Mucosa of descending colon (tissue), 3 donors: ENCODE measurements around the gene NDUFB11. TPM values are rescaled to one million over a fixed set of nuclear protein-coding genes. Genes with fewer than 3 reads are reported as not detected.

Experiments used
- ATAC-seq: fragments of 200-7000 bp; cut with Tn5 transposase; one replicate; pipeline ENCODE4 v1.9.1; 2020; ENCODE audit warnings: mild to moderate bottlenecking, moderate library complexity
- DNase-seq, 3 donors: peaks; one replicate each; pipeline ENCODE4 v3.0.0-alpha.2; 2020
- H3K36me3 ChIP-seq: fragments of 200-600 bp; one replicate; pipeline ENCODE4 v1.8.0; 2021; ENCODE audit warnings: low read depth, mild to moderate bottlenecking
- H3K4me1 ChIP-seq: fragments of 200-600 bp; one replicate; pipeline ENCODE4 v1.8.0; 2021; ENCODE audit warnings: low read depth, mild to moderate bottlenecking
- H3K4me3 ChIP-seq: fragments of 200-600 bp; one replicate; pipeline ENCODE4 v1.8.0; 2021; ENCODE audit warnings: mild to moderate bottlenecking
- H3K9me3 ChIP-seq: fragments of 200-600 bp; one replicate; pipeline ENCODE4 v1.8.0; 2021; ENCODE audit warnings: mild to moderate bottlenecking
- CTCF ChIP-seq: fragments of 200-600 bp; IDR thresholded peaks from one replicate; pipeline ENCODE4 v1.8.0; 2022; ENCODE audit warnings: antibody characterized with exemption, mild to moderate bottlenecking
- intact Hi-C, 2 donors: fragments of 100-400 bp; cut with DNase I in 1 of 2; cut with micrococcal nuclease in 1 of 2; formaldehyde crosslinking; loops; one replicate each; pipeline versions ENCODE4 v1.11.0 to v1.11.1; 2022; cut with DNase I, micrococcal nuclease
- total RNA-seq, 3 donors: library from RNA; stranded (reverse); fragmentation: NEBNext Ultra II Directional in 2 of 3; extraction: Animal tissue kit (Norgen Biotek cat#: 25700) in 2 of 3; gene quantifications; one replicate each; pipeline versions ENCODE4 v1.2.1 to v1.2.4, GENCODE V29; 2021 to 2023
- donor health status: DM: no; HTN: no; CAD: no; lungs with moderate emphysema.
- donor health status: DM: no; HTN: no; CAD: no.
- donor health status: DM: no; HTN: yes; CAD: no.

NDUFB11 gene
- total RNA-seq, 3 donors from 2014 or later: 57.6 to 72.2 (median 71.6) TPM

GRCh38 chrX:47184486-47184885 is 40.0 kb upstream of the NDUFB11 start:
- H3K4me3 ChIP-seq: no peak overlapping the region
- intact Hi-C loops: no loop called here
- no peaks in the 10 kb centered on the region for H3K4me1 ChIP-seq
- ATAC-seq (no peak), DNase-seq (no peak)
- no peaks in the 10 kb centered on the region for H3K36me3 ChIP-seq
- no peaks in the 10 kb centered on the region for H3K9me3 ChIP-seq
- no peak for TF ChIP-seq CTCF

- Histone ChIP-seq H3K4me1 (no peaks in the 10 kb centered on the region), H3K36me3 (no peaks in the 10 kb centered on the region), H3K9me3 (no peaks in the 10 kb centered on the region), H3K4me3 (no peak overlapping the region)
- no peak for ATAC-seq
- intact Hi-C loops: no loop called here
- TF ChIP-seq CTCF: no peak
- DNase-seq: no peak
These were observed 37.7 kb upstream of the NDUFB11 start for GRCh38 chrX:47182106-47182700.

GRCh38 chrX:47181301-47181700 is 36.8 kb upstream of the NDUFB11 start:
- ATAC-seq: no peak
- H3K9me3 ChIP-seq: no peaks in the 10 kb centered on the region
- H3K4me1 ChIP-seq: no peaks in the 10 kb centered on the region
- no peaks in the 10 kb centered on the region for H3K36me3 ChIP-seq
- no peak overlapping the region for H3K4me3 ChIP-seq
- DNase-seq: no peak
- intact Hi-C loops: no loop called here
- no peak for TF ChIP-seq CTCF

- ATAC-seq (no peak), DNase-seq (no peak)
- Histone ChIP-seq H3K4me3 (no peak overlapping the region), H3K36me3 (no peaks in the 10 kb centered on the region), H3K4me1 (no peaks in the 10 kb centered on the region), H3K9me3 (no peaks in the 10 kb centered on the region)
- TF ChIP-seq CTCF: no peak
- intact Hi-C loops: no loop called here
These were observed 35.8 kb upstream of the NDUFB11 start for GRCh38 chrX:47180346-47180745.

- intact Hi-C loops: no loop called here
- ATAC-seq: no peak
These were observed 35.4 kb upstream of the NDUFB11 start for GRCh38 chrX:47179928-47180255.

More at GRCh38 chrX:47179928-47180255, 35.4 kb upstream of the NDUFB11 start:
- DNase-seq: no peak
- H3K9me3 ChIP-seq: no peaks in the 10 kb centered on the region
- no peak for TF ChIP-seq CTCF
- H3K36me3 ChIP-seq: no peaks in the 10 kb centered on the region
- no peaks in the 10 kb centered on the region for H3K4me1 ChIP-seq
- no peak overlapping the region for H3K4me3 ChIP-seq
